Measurements from ENCODE around the gene OCLN. TPM values are rescaled to one million over a fixed set of nuclear protein-coding genes. Genes with fewer than 3 reads are reported as not detected.
"Not testable (repeated sequence)": the region's sequence is repeated elsewhere in the genome, so short reads cannot be mapped to it uniquely, and the experiment has no call there.

The OCLN gene
- total RNA-seq, 1 donor from 2014 or later = 143 TPM

DNA sequence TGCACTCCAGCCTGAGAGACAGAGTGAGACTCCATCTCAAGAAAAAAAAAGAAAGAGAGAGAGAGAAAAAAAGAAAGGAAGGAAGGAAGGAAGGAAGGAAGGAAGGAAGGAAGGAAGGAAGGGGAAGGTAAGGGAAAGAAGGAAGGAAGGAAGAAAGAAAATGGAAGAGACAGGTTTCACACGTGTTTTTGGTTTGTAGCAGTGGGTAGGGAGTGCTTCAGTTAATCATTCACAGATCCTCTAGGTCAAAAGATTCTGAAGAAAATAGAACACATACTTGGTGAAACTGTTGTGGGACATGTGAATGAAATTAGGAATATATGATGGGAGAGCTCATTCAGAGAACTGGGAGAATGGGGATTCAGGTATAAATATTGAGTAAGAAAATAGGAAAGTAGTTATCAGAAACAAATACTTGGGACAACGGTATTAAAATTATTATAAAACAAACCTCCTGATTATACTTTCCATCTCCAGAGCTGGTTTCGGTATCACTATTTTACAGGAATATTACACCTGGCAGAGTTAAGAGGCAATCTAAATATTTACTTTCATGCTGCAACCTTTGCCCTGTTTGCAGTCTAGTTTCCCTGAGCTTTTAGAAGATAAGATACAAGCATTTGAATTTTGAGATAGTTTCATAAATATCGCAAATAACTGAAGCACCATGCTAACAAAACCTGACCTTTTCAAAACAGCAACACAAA lies 40.5 kb upstream of the OCLN start:
- H3K4me3 Mint-ChIP-seq (ENCODE audit: low read depth) = peak overlapping the region; percentile 50

DNA sequence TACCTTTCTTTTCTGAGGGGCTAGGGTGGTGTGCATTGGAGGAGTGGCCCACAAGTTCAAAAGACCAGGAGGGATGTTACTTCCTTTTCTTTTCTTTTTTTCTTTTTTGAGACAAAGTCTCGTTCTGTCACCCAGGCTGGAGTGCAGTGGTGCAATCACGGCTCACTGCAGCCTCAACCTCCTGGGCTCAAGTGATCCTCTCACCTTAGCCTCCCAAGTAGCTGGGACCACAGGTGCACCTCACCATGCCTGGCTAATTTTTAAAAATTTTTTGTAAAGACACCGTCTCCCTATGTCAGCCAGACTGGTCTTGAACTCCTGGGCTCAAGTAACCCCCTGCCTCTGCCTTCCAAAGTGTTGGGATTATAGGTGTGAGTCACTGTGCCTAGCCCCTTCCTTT lies 39.1 kb upstream of the OCLN start:
- H3K4me3 Mint-ChIP-seq (ENCODE audit: low read depth); H3K27me3 Mint-ChIP-seq; DNase-seq (ENCODE audit: low spot score, unreplicated experiment); H3K9me3 Mint-ChIP-seq (ENCODE audit: low read depth); H3K27ac Mint-ChIP-seq; H3K36me3 Mint-ChIP-seq (ENCODE audit: insufficient read depth): not testable (repeated sequence)
- peaks cover 18% of the 10 kb centered on the region for H3K4me1 Mint-ChIP-seq (ENCODE audit: low read depth)

More for the DNA sequence above, 40.5 kb upstream of the OCLN start:
- H3K9me3 Mint-ChIP-seq (ENCODE audit: low read depth) = no peaks in the 10 kb centered on the region
- H3K36me3 Mint-ChIP-seq (ENCODE audit: insufficient read depth) = peaks cover 1% of the 10 kb centered on the region
- no peak for DNase-seq (ENCODE audit: low spot score, unreplicated experiment)
- H3K27ac Mint-ChIP-seq = peak overlapping the region; percentile 96
- TF ChIP-seq, protein P1, sequence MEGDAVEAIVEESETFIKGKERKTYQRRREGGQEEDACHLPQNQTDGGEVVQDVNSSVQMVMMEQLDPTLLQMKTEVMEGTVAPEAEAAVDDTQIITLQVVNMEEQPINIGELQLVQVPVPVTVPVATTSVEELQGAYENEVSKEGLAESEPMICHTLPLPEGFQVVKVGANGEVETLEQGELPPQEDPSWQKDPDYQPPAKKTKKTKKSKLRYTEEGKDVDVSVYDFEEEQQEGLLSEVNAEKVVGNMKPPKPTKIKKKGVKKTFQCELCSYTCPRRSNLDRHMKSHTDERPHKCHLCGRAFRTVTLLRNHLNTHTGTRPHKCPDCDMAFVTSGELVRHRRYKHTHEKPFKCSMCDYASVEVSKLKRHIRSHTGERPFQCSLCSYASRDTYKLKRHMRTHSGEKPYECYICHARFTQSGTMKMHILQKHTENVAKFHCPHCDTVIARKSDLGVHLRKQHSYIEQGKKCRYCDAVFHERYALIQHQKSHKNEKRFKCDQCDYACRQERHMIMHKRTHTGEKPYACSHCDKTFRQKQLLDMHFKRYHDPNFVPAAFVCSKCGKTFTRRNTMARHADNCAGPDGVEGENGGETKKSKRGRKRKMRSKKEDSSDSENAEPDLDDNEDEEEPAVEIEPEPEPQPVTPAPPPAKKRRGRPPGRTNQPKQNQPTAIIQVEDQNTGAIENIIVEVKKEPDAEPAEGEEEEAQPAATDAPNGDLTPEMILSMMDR (IDR thresholded peaks at IDR 0.05; ENCODE audit: unreplicated experiment) = no peak
- no peaks in the 10 kb centered on the region for H3K27me3 Mint-ChIP-seq
- peaks cover 18% of the 10 kb centered on the region for H3K4me1 Mint-ChIP-seq (ENCODE audit: low read depth)

DNA sequence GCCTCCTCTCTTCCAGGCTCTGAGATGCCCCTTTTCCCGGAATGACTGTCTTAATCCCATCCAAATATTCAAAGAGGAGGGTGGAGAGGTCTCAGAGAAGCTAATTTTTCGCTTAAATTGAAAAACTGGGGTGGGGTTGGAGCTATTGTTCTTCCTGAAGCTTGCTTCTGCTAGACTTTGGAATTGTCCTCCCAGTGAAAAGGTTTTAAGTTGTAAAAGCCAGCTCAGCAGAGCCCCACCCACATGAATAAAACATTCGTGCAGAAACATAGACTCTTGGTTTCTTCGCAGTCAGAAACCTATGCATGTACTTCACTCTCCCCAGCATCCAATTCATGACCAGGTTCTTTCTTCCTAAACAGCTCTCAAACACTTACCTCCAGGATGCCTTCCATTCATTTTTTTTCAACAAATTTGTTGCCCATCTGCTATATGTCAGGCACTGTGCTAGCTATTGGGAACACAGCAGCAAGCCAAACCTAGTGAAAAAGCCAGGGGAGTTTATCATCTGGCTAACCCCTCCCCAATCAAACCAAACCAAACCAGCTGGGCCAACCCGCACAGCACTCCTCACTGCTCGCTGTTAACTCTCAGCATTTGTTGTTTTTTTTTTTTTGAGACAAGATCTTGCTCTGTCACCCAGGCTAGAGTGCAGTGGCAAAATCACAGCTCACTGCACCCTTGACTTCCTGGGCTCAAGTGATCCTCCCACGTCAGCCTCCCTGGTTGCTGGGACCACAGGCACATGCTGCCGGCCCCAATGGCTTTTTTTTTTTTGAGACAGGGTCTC lies 37.9 kb upstream of the OCLN start:
- peak overlapping the region; percentile 86 for H3K27ac Mint-ChIP-seq
- TF ChIP-seq, protein P1 (IDR thresholded peaks at IDR 0.05; ENCODE audit: unreplicated experiment) = no peak
- H3K36me3 Mint-ChIP-seq (ENCODE audit: insufficient read depth) = peaks cover 1% of the 10 kb centered on the region
- no peak for DNase-seq (ENCODE audit: low spot score, unreplicated experiment)
- H3K9me3 Mint-ChIP-seq (ENCODE audit: low read depth) = no peaks in the 10 kb centered on the region
- no peak overlapping the region for H3K4me3 Mint-ChIP-seq (ENCODE audit: low read depth)
- peaks cover 18% of the 10 kb centered on the region for H3K4me1 Mint-ChIP-seq (ENCODE audit: low read depth)
- H3K27me3 Mint-ChIP-seq = no peaks in the 10 kb centered on the region

GRCh38 chr5:69455428-69455988 lies 37.1 kb upstream of the OCLN start:
- not testable (repeated sequence) for H3K9me3 Mint-ChIP-seq (ENCODE audit: low read depth); DNase-seq (ENCODE audit: low spot score, unreplicated experiment)
- H3K27ac Mint-ChIP-seq = peak overlapping the region; percentile 33

DNA sequence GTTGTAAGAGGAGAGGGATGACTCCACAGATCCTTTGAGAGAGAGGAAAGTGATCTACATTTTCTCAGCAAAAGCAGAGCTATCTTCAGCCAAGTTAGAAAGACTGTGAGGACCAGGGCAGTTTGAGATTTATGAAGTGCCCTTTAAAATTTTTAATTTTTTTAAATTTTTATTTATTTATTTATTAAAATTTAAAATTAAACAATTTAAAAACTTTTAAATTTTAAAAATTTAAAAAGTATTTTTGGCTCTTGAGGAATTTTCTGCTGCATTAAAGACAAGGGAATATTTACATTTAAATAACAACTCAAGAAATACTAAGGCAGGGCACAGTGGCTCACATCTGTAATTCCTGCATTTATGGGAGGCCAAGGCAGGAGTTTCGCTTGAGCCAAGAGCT lies 30.4 kb upstream of the OCLN start:
- DNase-seq (ENCODE audit: low spot score, unreplicated experiment) = no peak
- TF ChIP-seq, protein P1 (IDR thresholded peaks at IDR 0.05; ENCODE audit: unreplicated experiment) = no peak
- H3K27ac Mint-ChIP-seq = peak overlapping the region; percentile 26
- no peaks in the 10 kb centered on the region for H3K27me3 Mint-ChIP-seq
- no peaks in the 10 kb centered on the region for H3K4me1 Mint-ChIP-seq (ENCODE audit: low read depth)
- H3K9me3 Mint-ChIP-seq (ENCODE audit: low read depth) = no peaks in the 10 kb centered on the region
- H3K36me3 Mint-ChIP-seq (ENCODE audit: insufficient read depth) = no peaks in the 10 kb centered on the region
- H3K4me3 Mint-ChIP-seq (ENCODE audit: low read depth) = no peak overlapping the region

More at GRCh38 chr5:69455428-69455988, 37.1 kb upstream of the OCLN start:
- not testable (repeated sequence) for H3K36me3 Mint-ChIP-seq (ENCODE audit: insufficient read depth); H3K4me3 Mint-ChIP-seq (ENCODE audit: low read depth); H3K27me3 Mint-ChIP-seq
- peaks cover 18% of the 10 kb centered on the region for H3K4me1 Mint-ChIP-seq (ENCODE audit: low read depth)

GRCh38 chr5:69466375-69466774 lies 26.2 kb upstream of the OCLN start:
- not testable (repeated sequence) for H3K4me1 Mint-ChIP-seq (ENCODE audit: low read depth); H3K27me3 Mint-ChIP-seq; H3K36me3 Mint-ChIP-seq (ENCODE audit: insufficient read depth); H3K27ac Mint-ChIP-seq; DNase-seq (ENCODE audit: low spot score, unreplicated experiment); H3K4me3 Mint-ChIP-seq (ENCODE audit: low read depth); H3K9me3 Mint-ChIP-seq (ENCODE audit: low read depth)
